MM.1S (cell line): ENCODE measurements around the gene ZG16B.

ENCODE experiments used
- CTCF ChIP-seq: fragments of 300-600 bp; sonication (generic); IDR thresholded peaks from 2 replicates; pipeline ENCODE4 v1.5.1; 2016; ENCODE audit warnings: antibody characterized with exemption, low read length, mixed read lengths
- EZH2 ChIP-seq: fragments of 300-600 bp; sonication (generic); optimal IDR thresholded peaks from 2 replicates; pipeline ENCODE3; 2017; ENCODE audit warnings: low read depth, mild to moderate bottlenecking, antibody characterized with exemption, low read length, mixed read lengths
- EZH2phosphoT487 ChIP-seq: fragments of 300-600 bp; sonication (generic); IDR thresholded peaks from 2 replicates; pipeline ENCODE4 v1.6.1; 2018; ENCODE audit warnings: antibody characterized with exemption, low read length

- TF ChIP-seq CTCF (no peak), EZH2 (no peak), EZH2phosphoT487 (no peak)
These were observed 15.4 kb upstream of the ZG16B start for GRCh38 chr16:2814551-2815298.
